GM23338 (cell line): ENCODE measurements around the gene RAB40B. TPM values are rescaled to one million over a fixed set of nuclear protein-coding genes. Genes with fewer than 3 reads are reported as not detected.

ENCODE experiments used
- ATAC-seq: fragments of 200-7000 bp; cut with Tn5 transposase; 3 replicates; pipeline ENCODE4 v1.9.1; 2020
- DNase-seq: peaks from one replicate; pipeline ENCODE4 v3.0.0-alpha.2; 2015; ENCODE audit warnings: low spot score
- H2AFZ ChIP-seq: fragments of 200-600 bp; sonication (generic); 2 replicates; pipeline ENCODE4 v1.8.0; 2016; ENCODE audit warnings: antibody characterized with exemption, mild to moderate bottlenecking, moderate library complexity
- H3F3A ChIP-seq: fragments of 200-600 bp; sonication (generic); replicated peaks from 2 replicates; pipeline ENCODE4 v1.8.0; 2017; ENCODE audit warnings: antibody characterized with exemption, mixed run types, low read depth
- H3K27ac ChIP-seq: fragments of 200-600 bp; sonication (generic); 2 replicates; pipeline ENCODE4 v1.6.1; 2016; ENCODE audit warnings: low read depth
- H3K27me3 ChIP-seq: fragments of 200-600 bp; sonication (generic); 2 replicates; pipeline ENCODE4 v1.8.0; 2016; ENCODE audit warnings: mild to moderate bottlenecking, mixed run types, moderate library complexity; ENCODE audit not compliant: insufficient read depth
- H3K36me3 ChIP-seq: fragments of 200-600 bp; sonication (generic); 2 replicates; pipeline ENCODE4 v1.8.0; 2016; ENCODE audit warnings: mild to moderate bottlenecking; ENCODE audit not compliant: insufficient read depth
- H3K4me1 ChIP-seq: fragments of 200-600 bp; sonication (generic); 2 replicates; pipeline ENCODE4 v1.8.0; 2016; ENCODE audit warnings: mild to moderate bottlenecking, moderate library complexity; ENCODE audit not compliant: insufficient read depth
- H3K4me2 ChIP-seq: fragments of 200-600 bp; sonication (generic); 2 replicates; pipeline ENCODE4 v1.7.1; 2017; ENCODE audit warnings: mixed run types
- H3K4me3 ChIP-seq: fragments of 200-600 bp; sonication (generic); 2 replicates; pipeline ENCODE4 v1.6.1; 2016; ENCODE audit warnings: mixed run types
- H3K79me2 ChIP-seq: fragments of 200-600 bp; sonication (generic); replicated peaks from 2 replicates; pipeline ENCODE4 v1.8.0; 2017; ENCODE audit warnings: mild to moderate bottlenecking; ENCODE audit not compliant: insufficient read depth
- H3K9me2 ChIP-seq: fragments of 200-600 bp; sonication (generic); 2 replicates; pipeline ENCODE4 v1.8.0; 2017; ENCODE audit not compliant: insufficient read depth
- H4K20me1 ChIP-seq: fragments of 200-600 bp; sonication (generic); replicated peaks from 2 replicates; pipeline ENCODE4 v1.8.0; 2017; ENCODE audit warnings: mild to moderate bottlenecking; ENCODE audit not compliant: insufficient read depth
- H3K27ac Mint-ChIP-seq: 2 replicates; pipeline ENCODE4 v1.8.0; 2020; ENCODE audit warnings: inconsistent platforms, mild to moderate bottlenecking, moderate library complexity, mixed read lengths
- H3K27me3 Mint-ChIP-seq: 3 replicates; pipeline ENCODE4 v1.8.0; 2022; ENCODE audit warnings: low read depth, mild to moderate bottlenecking, moderate library complexity, mixed read lengths, inconsistent platforms; ENCODE audit not compliant: insufficient read depth, poor library complexity
- H3K36me3 Mint-ChIP-seq: 3 replicates; pipeline ENCODE4 v1.8.0; 2021; ENCODE audit warnings: low read depth, mild to moderate bottlenecking, inconsistent platforms, moderate library complexity, mixed read lengths
- H3K4me1 Mint-ChIP-seq: 3 replicates; pipeline ENCODE4 v1.8.0; 2020; ENCODE audit warnings: mild to moderate bottlenecking, inconsistent platforms, mixed read lengths
- H3K4me3 Mint-ChIP-seq: 3 replicates; pipeline ENCODE4 v1.8.0; 2021; ENCODE audit warnings: moderate library complexity, mild to moderate bottlenecking, inconsistent platforms, mixed read lengths
- H3K9me3 Mint-ChIP-seq: 3 replicates; pipeline ENCODE4 v1.8.0; 2020; ENCODE audit warnings: moderate library complexity, mild to moderate bottlenecking, inconsistent platforms, mixed read lengths
- CREB1 ChIP-seq: fragments of 250-450 bp; sonication (Bioruptor Pico); IDR thresholded peaks from 2 replicates; pipeline ENCODE4 v1.5.0; 2020; ENCODE audit warnings: low read depth, mild to moderate bottlenecking, moderate library complexity
- EZH2phosphoT487 ChIP-seq: fragments of 200-600 bp; sonication (generic); IDR thresholded peaks from one replicate; pipeline ENCODE4 v1.8.1; 2018; ENCODE audit warnings: antibody characterized with exemption; ENCODE audit not compliant: unreplicated experiment
- JUNB ChIP-seq: IDR thresholded peaks from one replicate; pipeline ENCODE4 v1.6.1; 2016; ENCODE audit warnings: antibody characterized with exemption; ENCODE audit not compliant: unreplicated experiment
- NANOG ChIP-seq: IDR thresholded peaks from 2 replicates; pipeline ENCODE4 v1.6.1; 2016; ENCODE audit warnings: antibody characterized with exemption, borderline replicate concordance
- POLR2AphosphoS5 ChIP-seq: IDR thresholded peaks from 2 replicates; pipeline ENCODE4 v1.6.1; 2016; ENCODE audit warnings: antibody characterized with exemption, low read depth
- STAT1 ChIP-seq: IDR thresholded peaks from one replicate; pipeline ENCODE4 v1.6.1; 2016; ENCODE audit warnings: antibody characterized with exemption; ENCODE audit not compliant: unreplicated experiment
- ZNF114 ChIP-seq: fragments of 250-450 bp; sonication (Bioruptor Pico); IDR thresholded peaks from 2 replicates; pipeline ENCODE4 v1.5.0; 2020; ENCODE audit warnings: mild to moderate bottlenecking, moderate library complexity
- ZNF331 ChIP-seq: fragments of 250-450 bp; sonication (Bioruptor Pico); IDR thresholded peaks from 2 replicates; pipeline ENCODE4 v1.5.0; 2020; ENCODE audit warnings: low read depth, mild to moderate bottlenecking, moderate library complexity
- polyA plus RNA-seq: library from polyadenylated mRNA; unstranded; fragments of >200 nt; fragmentation: Nextera tagmentation; extraction: Ambion mirVana; gene quantifications from 2 replicates; pipeline ENCODE4 v1.2.1, GENCODE V29; 2016
- total RNA-seq: library from RNA; depleted of rRNA; stranded (reverse); fragments of >200 nt; shearing (Covaris generic); gene quantifications from 2 replicates; pipeline ENCODE4 v1.2.3, GENCODE V29; 2014
- TF ChIP-seq, protein P1 (sequence below), 2 experiments: fragments of 200-600 bp in 1 of 2; sonication (generic) in 1 of 2; conservative IDR thresholded peaks; 2 replicates each; pipeline versions ENCODE4 v1.5.1 to v1.6.1; 2016 to 2017; ENCODE audit warnings: antibody characterized with exemption in 2 of 2, low read depth in 2 of 2, mild to moderate bottlenecking in 2 of 2, moderate library complexity in 1 of 2
- TF ChIP-seq, protein P2 (sequence below): fragments of 250-450 bp; sonication (Bioruptor Pico); IDR thresholded peaks from 2 replicates; pipeline ENCODE4 v1.5.0; 2020; ENCODE audit warnings: mild to moderate bottlenecking, moderate library complexity
- TF ChIP-seq, protein P3 (sequence below): IDR thresholded peaks from 2 replicates; pipeline ENCODE4 v1.6.1; 2016; ENCODE audit warnings: antibody characterized with exemption

RAB40B gene
- total and polyA plus RNA-seq, 2 experiments from 2014 or later, result 4.2 to 5.2 TPM

DNA sequence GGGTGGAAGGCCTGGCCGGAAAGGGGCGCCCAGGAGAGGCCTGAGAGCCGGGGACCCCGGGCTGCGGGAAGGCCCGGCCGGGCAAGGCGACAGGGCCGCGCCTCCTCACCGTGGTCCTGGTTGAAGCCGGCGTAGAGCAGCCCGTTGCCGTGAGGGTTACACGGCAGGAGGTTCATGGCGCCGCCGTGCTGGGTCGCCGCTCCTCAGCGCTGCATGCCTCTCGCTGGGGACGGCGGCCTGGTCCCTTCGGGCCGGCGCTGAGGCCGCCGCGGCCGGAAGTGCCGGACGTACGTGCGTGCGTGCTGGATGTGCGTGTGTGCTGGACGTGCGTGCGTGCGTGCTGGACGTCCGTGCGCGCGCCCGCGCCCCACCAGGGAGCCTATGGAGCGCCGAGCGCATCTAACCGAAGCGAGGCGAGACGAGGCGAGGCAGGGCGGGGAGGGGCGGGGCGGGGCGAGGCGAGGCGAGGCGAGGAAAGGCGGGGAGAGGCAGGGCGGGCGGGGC is 50.3 kb downstream of the RAB40B start, which contains the start of gene WDR45B:
WDR45B (minus strand) TSS at position 280 of the 504 bp plus-strand sequence; CDS start at position 176, 104 bp downstream.
- Histone ChIP-seq H3K27me3 (no peaks in the 10 kb centered on the region), H3K4me2 (peak within 1 kb of the TSS; percentile 96), H3K79me2 (peaks cover 45% of the 10 kb centered on the region), H3K4me3 (peak within 1 kb of the TSS; percentile 92), H2AFZ (no peak within 1 kb of the TSS), H4K20me1 (peaks cover 37% of the 10 kb centered on the region), H3K9me2 (no peaks in the 10 kb centered on the region), H3F3A (peaks cover 11% of the 10 kb centered on the region; the same call in 1 of the 2 replicates), H3K36me3 (0 out of 2 replicates have a peak, but pooled peaks cover 7% of the 10 kb centered on the region), H3K4me1 (peaks cover 10% of the 10 kb centered on the region; the same call in 1 of the 2 replicates), H3K27ac (peak within 1 kb of the TSS; percentile 84)
- H3K4me3 Mint-ChIP-seq, result peak within 1 kb of the TSS; percentile 86
- ATAC-seq (peak; percentile 87), DNase-seq (peak; percentile 97)
- H3K9me3 Mint-ChIP-seq, result no peaks in the 10 kb centered on the region
- H3K27ac Mint-ChIP-seq, result peak within 1 kb of the TSS; percentile 59; the same call in 1 of the 2 replicates
- H3K4me1 Mint-ChIP-seq, result peaks cover 8% of the 10 kb centered on the region; the same call in 2 of the 3 replicates
- peaks cover 13% of the 10 kb centered on the region; the same call in 2 of the 3 replicates for H3K36me3 Mint-ChIP-seq
- TF ChIP-seq ZNF114 (CRISPR knock-in tag) (no peak), EZH2phosphoT487 (no peak), ZNF331 (CRISPR knock-in tag) (no peak), NANOG (no peak), POLR2AphosphoS5 (peak; percentile 97), JUNB (no peak), CREB1 (peak; percentile 75), STAT1 (no peak)
- TF ChIP-seq, protein P1, sequence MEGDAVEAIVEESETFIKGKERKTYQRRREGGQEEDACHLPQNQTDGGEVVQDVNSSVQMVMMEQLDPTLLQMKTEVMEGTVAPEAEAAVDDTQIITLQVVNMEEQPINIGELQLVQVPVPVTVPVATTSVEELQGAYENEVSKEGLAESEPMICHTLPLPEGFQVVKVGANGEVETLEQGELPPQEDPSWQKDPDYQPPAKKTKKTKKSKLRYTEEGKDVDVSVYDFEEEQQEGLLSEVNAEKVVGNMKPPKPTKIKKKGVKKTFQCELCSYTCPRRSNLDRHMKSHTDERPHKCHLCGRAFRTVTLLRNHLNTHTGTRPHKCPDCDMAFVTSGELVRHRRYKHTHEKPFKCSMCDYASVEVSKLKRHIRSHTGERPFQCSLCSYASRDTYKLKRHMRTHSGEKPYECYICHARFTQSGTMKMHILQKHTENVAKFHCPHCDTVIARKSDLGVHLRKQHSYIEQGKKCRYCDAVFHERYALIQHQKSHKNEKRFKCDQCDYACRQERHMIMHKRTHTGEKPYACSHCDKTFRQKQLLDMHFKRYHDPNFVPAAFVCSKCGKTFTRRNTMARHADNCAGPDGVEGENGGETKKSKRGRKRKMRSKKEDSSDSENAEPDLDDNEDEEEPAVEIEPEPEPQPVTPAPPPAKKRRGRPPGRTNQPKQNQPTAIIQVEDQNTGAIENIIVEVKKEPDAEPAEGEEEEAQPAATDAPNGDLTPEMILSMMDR (conservative IDR thresholded peaks at IDR 0.05; ENCODE audit: low read depth in 2 of 2), result no peak
- TF ChIP-seq, protein P2, sequence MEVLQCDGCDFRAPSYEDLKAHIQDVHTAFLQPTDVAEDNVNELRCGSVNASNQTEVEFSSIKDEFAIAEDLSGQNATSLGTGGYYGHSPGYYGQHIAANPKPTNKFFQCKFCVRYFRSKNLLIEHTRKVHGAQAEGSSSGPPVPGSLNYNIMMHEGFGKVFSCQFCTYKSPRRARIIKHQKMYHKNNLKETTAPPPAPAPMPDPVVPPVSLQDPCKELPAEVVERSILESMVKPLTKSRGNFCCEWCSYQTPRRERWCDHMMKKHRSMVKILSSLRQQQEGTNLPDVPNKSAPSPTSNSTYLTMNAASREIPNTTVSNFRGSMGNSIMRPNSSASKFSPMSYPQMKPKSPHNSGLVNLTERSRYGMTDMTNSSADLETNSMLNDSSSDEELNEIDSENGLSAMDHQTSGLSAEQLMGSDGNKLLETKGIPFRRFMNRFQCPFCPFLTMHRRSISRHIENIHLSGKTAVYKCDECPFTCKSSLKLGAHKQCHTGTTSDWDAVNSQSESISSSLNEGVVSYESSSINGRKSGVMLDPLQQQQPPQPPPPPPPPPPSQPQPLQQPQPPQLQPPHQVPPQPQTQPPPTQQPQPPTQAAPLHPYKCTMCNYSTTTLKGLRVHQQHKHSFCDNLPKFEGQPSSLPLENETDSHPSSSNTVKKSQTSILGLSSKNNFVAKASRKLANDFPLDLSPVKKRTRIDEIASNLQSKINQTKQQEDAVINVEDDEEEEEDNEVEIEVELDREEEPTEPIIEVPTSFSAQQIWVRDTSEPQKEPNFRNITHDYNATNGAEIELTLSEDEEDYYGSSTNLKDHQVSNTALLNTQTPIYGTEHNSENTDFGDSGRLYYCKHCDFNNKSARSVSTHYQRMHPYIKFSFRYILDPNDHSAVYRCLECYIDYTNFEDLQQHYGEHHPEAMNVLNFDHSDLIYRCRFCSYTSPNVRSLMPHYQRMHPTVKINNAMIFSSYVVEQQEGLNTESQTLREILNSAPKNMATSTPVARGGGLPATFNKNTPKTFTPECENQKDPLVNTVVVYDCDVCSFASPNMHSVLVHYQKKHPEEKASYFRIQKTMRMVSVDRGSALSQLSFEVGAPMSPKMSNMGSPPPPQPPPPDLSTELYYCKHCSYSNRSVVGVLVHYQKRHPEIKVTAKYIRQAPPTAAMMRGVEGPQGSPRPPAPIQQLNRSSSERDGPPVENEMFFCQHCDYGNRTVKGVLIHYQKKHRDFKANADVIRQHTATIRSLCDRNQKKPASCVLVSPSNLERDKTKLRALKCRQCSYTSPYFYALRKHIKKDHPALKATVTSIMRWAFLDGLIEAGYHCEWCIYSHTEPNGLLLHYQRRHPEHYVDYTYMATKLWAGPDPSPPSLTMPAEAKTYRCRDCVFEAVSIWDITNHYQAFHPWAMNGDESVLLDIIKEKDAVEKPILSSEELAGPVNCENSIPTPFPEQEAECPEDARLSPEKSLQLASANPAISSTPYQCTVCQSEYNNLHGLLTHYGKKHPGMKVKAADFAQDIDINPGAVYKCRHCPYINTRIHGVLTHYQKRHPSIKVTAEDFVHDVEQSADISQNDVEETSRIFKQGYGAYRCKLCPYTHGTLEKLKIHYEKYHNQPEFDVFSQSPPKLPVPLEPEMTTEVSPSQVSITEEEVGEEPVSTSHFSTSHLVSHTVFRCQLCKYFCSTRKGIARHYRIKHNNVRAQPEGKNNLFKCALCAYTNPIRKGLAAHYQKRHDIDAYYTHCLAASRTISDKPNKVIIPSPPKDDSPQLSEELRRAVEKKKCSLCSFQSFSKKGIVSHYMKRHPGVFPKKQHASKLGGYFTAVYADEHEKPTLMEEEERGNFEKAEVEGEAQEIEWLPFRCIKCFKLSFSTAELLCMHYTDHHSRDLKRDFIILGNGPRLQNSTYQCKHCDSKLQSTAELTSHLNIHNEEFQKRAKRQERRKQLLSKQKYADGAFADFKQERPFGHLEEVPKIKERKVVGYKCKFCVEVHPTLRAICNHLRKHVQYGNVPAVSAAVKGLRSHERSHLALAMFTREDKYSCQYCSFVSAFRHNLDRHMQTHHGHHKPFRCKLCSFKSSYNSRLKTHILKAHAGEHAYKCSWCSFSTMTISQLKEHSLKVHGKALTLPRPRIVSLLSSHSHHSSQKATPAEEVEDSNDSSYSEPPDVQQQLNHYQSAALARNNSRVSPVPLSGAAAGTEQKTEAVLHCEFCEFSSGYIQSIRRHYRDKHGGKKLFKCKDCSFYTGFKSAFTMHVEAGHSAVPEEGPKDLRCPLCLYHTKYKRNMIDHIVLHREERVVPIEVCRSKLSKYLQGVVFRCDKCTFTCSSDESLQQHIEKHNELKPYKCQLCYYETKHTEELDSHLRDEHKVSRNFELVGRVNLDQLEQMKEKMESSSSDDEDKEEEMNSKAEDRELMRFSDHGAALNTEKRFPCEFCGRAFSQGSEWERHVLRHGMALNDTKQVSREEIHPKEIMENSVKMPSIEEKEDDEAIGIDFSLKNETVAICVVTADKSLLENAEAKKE (CRISPR knock-in tag), result no peak
- TF ChIP-seq, protein P3, sequence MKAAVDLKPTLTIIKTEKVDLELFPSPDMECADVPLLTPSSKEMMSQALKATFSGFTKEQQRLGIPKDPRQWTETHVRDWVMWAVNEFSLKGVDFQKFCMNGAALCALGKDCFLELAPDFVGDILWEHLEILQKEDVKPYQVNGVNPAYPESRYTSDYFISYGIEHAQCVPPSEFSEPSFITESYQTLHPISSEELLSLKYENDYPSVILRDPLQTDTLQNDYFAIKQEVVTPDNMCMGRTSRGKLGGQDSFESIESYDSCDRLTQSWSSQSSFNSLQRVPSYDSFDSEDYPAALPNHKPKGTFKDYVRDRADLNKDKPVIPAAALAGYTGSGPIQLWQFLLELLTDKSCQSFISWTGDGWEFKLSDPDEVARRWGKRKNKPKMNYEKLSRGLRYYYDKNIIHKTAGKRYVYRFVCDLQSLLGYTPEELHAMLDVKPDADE, result peak; percentile 74
- peaks cover 19% of the 10 kb centered on the region for H3K27me3 Mint-ChIP-seq
